Mesangial cell (primary cell): Measurements from ENCODE around the gene LGALS14. TPM values are rescaled to one million over a fixed set of nuclear protein-coding genes. Genes with fewer than 3 reads are reported as not detected.

Experiments
- total RNA-seq: library from RNA; depleted of rRNA; stranded (reverse); fragments of >200 nt; gene quantifications from 2 replicates; pipeline ENCODE4 v1.2.3, GENCODE V29; 2015

The LGALS14 gene, protein sequence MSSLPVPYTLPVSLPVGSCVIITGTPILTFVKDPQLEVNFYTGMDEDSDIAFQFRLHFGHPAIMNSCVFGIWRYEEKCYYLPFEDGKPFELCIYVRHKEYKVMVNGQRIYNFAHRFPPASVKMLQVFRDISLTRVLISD
- total RNA-seq = not detected in 2 replicates

DNA sequence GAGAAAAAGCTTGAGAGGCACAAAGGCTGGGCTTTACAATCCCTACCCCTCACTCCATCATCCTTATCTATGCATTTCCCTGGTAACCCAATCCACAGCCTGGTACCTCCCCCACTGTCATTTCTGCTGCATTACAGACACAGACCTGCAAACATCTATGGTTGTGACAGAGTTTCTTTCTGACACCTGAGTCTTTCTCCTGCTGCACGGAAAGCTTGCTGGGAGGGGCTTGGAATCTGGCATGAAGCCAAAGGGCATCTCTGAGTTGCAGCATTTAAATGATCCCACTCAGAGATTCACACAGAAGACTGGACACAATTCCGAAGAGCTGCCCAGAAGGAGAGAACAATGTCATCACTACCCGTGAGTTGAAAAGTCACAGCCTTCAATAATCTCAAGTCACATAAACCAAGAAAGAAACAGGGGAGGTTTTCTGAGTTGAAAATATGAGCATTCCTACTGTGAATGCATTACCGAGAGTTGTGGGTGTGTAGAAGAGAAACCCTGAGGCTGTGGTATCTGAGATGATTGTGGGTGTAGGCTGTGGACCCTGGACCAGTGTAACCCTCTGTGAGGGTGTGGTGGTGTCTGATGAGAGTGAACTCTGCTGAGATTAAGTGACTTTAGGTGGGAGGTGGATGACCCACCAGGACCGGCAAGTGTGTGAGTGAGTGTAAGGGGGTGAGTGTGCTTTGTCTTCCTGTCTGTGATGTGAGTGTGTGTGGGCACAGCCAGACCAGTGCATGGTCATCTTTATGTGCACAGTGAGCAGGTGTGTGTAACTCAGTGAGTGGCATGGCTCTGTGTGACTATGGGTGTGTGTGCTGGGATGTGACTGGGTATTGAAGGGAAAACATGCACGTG, at the start of gene LGALS14:
TSS of gene LGALS14 (plus strand) at position 301 of the 864 bp plus-strand sequence. CDS start at position 349, 48 bp downstream.

DNA sequence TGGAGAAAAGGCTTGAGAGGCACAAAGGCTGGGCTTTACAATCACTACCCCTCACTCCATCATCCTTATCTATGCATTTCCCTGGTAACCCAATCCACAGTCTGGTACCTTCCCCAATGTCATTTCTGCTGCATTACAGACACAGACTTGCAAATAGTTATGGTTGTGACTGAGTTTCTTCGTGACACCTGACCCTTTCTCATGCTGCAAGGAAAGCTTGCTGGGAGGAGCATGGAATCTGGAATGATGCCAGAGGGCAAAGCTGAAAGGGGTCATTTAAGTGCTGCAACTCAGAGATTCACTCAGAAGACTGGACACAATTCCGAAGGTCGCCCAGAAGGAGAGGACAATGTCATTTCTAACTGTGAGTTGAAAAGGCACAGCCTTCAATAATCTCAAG, 48.7 kb upstream of the LGALS14 start, which contains the start of gene LGALS16:
TSS of gene LGALS16 (plus strand) at position 301 of the 400 bp plus-strand sequence. CDS start at position 350, 49 bp downstream.

DNA sequence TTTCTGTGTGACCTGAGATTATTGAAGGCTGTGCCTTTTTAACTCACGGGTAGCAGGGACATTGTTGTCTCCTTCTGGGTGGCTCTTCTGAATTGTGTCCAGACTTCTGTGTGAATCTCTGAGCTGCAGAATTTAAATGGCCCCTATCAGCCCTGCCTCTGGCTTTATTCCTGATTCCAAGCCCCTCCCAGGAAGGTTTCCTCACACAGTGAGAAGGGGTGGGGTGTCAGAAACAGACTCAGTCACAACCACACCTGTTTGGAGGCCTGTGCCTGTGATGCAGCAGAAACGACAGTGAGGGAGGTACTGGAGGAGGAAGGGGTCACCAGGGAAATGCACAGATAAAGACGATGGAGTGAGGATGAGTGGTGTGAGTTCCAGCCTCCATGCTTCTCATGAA, 33.6 kb downstream of the LGALS14 start, which contains the start of gene CLC:
TSS of gene CLC (minus strand) at position 139 of the 400 bp plus-strand sequence. CDS start at position 62, 77 bp downstream.

Other genes with a start within 250 kb of the LGALS14 start
- gene TIMM50, start 223.6 kb upstream of the LGALS14 start, total RNA-seq = 97.4 and 144 TPM in 2 replicates
- gene DLL3, start 205.5 kb upstream of the LGALS14 start, total RNA-seq = 1.9 and 2.8 TPM in 2 replicates
- 0.81 TPM in 1 of 2 replicates, not detected in the other for gene SELENOV, start 189.3 kb upstream of the LGALS14 start, total RNA-seq
- 3.3 and 3.9 TPM in 2 replicates for gene EID2B, start 171.6 kb upstream of the LGALS14 start, total RNA-seq
- gene EID2, start 164.3 kb upstream of the LGALS14 start, total RNA-seq = 13.2 and 19.5 TPM in 2 replicates
- not detected in 2 replicates for gene LGALS13, start 102.0 kb upstream of the LGALS14 start, total RNA-seq
- gene LGALS16, start 48.6 kb upstream of the LGALS14 start, total RNA-seq = not detected in 2 replicates
- gene CLC, start 33.5 kb downstream of the LGALS14 start, total RNA-seq = not detected in 2 replicates
- gene LEUTX, start 74.4 kb downstream of the LGALS14 start, total RNA-seq = not detected in 2 replicates
- gene DYRK1B, start 129.7 kb downstream of the LGALS14 start, total RNA-seq = 11.9 and 40.8 TPM in 2 replicates
- gene FBL, start 141.9 kb downstream of the LGALS14 start, total RNA-seq = 159 and 214 TPM in 2 replicates
- 2.0 TPM in 1 of 2 replicates, not detected in the other for gene FCGBP, start 230.2 kb downstream of the LGALS14 start, total RNA-seq